KOPT-K1 (cell line): ENCODE measurements around the gene AKT2.
A peak's percentile ranks its signal among the peaks of the same experiment; 100 is the strongest.
"Not testable (repeated sequence)": the region's sequence is repeated elsewhere in the genome, so short reads cannot be mapped to it uniquely, and the experiment has no call there.

ENCODE experiments used
- H3K27ac ChIP-seq: fragments of 200-600 bp; sonication (generic); 2 replicates; pipeline ENCODE4 v1.5.1; 2016; ENCODE audit warnings: antibody characterized with exemption, mild to moderate bottlenecking, low read depth, low read length; ENCODE audit not compliant: poor library complexity, severe bottlenecking
- H3K36me3 ChIP-seq: fragments of 200-600 bp; sonication (generic); 2 replicates; pipeline ENCODE4 v1.5.1; 2017; ENCODE audit warnings: antibody characterized with exemption, mild to moderate bottlenecking, low read length, moderate library complexity; ENCODE audit not compliant: insufficient read depth
- H3K9me3 ChIP-seq: fragments of 200-600 bp; sonication (generic); 2 replicates; pipeline ENCODE4 v1.5.1; 2017; ENCODE audit warnings: antibody characterized with exemption, low read length, mild to moderate bottlenecking; ENCODE audit not compliant: insufficient read depth, poor library complexity, severe bottlenecking

AKT2 gene

DNA sequence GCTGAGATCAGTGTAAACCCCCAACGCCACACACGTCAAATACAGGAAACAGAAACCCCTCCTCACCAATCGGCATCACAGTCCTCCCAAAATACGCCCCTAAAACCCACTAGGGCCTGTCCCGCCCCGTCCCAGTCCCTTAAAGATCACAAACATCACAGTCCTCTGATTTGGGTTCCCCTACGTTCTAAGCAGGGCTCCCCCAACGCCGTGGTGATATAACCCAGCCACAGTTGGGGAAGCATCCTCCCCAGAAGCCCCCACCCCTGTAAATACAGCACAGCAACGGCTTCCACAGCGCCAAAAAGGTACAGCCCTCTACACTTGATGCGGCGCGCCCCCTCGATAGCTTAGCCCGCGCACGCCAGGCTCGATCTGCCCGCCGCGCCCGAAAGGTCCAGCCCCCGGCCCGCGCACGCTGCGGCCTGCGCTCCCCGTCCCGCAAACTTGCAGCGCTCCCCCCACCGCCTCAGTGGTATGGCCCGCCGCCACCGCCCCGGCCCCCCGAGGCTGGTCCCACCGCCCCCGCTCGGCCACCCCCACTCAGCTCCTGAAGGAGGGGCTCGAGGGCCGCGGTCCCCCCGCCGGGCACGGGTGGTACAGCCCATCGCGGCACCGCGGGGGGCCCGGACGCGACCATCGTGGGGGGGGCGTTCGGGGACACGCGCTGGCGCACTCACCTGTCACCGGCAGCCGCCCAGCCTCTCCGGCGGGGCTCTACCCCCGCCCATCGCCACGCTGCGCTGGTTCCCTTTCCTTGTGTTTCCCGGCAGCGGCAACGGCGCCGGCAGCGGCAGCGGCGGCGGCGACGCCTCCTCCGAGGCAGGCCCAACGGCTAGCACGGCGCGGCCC is at the start of gene AKT2:
TSS of gene AKT2 (minus strand) at position 845 of the 852 bp plus-strand sequence. CDS start 20,078 bp downstream, outside the sequence.
- H3K27ac ChIP-seq = peak within 1 kb of the TSS; percentile 96
- H3K9me3 ChIP-seq = no peaks in the 10 kb centered on the region
- peaks cover 20% of the 10 kb centered on the region for H3K36me3 ChIP-seq

DNA sequence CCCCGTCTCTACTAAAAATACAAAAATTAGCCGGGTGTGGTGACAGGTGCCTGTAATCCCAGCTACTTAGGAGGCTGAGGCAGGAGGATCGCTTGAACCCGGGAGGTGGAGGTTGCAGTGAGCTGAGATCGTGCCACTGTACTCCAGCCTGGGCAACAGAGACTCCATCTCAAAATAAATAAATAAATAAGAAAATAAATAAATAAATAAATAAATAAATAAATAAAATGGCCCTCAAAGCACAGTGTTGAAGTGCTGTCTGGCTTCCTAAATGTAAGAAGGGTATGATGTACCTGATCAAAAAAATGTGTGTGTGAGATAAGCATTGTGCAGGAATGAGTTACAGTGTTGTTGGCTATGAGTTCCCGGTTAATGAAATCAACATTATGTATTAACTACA is 47.9 kb upstream of the AKT2 start:
- peaks cover 93% of the 10 kb centered on the region for H3K36me3 ChIP-seq
- H3K27ac ChIP-seq, H3K9me3 ChIP-seq: not testable (repeated sequence)

- Histone ChIP-seq H3K9me3 (no peaks in the 10 kb centered on the region), H3K27ac (no peak overlapping the region), H3K36me3 (peaks cover 94% of the 10 kb centered on the region)
These were observed 47.5 kb upstream of the AKT2 start for GRCh38 chr19:40332669-40333068.

DNA sequence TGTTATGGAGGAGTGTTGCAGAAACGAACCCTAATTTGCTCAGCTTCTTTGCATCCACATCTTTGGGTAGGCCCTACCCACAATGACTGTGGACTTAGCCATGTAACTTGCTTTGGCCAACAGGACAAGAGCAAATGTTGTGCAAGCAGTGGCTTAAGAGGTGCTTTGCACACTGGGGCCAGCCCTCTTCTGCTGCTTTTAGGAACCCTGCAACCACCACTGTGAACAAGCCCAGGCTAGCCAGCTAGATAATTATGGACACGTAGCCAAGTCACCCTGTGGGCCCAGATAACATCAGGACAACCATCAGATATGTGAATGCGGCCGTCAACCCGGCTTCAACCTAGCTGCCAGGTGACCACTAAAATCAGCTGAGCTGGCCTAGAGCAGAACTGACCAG is 45.9 kb upstream of the AKT2 start:
- H3K36me3 ChIP-seq = peaks cover 93% of the 10 kb centered on the region
- H3K27ac ChIP-seq = no peak overlapping the region
- no peaks in the 10 kb centered on the region for H3K9me3 ChIP-seq

DNA sequence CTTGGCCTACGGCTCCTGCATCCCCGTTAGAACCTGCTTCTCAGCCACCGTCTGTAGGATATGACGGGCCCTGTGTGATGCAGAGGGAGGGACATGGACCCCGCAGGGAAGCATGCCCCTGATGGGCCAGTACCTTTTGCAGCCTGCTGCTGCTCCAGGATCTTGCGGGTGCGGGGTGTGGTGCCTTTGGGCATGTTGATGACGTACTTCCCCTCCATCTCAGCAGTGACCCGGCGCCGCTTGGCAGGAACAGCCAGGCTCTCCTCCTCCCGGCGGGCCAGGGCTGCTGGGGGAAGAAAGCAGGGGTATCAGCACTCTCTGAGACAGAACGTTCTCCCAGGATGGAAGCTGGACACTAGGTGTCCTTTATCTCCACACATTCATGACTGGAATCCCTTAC is 41.1 kb upstream of the AKT2 start:
- no peak overlapping the region for H3K27ac ChIP-seq
- H3K9me3 ChIP-seq = no peaks in the 10 kb centered on the region
- peaks cover 94% of the 10 kb centered on the region for H3K36me3 ChIP-seq

DNA sequence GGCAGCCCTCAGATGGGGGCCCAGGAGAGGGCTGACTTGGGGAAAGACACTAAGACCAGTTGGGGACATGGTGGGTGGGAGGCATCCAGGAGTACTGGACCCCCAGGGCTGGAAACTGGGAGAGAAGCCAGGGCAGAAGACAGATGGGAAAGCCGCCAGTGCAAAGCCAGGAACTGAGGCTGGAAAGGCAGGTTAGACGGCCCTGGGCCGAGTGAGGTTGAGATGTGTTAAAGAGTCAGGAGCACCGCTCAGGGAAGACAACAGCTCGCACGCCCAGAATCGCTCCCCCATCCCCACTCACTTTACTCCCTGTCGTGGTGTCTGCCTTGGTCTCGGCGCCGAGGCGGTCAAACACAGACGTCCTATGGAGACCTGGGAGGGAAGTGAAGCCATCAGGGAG is 38.6 kb upstream of the AKT2 start:
- H3K36me3 ChIP-seq = peaks cover 95% of the 10 kb centered on the region
- no peak overlapping the region for H3K27ac ChIP-seq
- no peaks in the 10 kb centered on the region for H3K9me3 ChIP-seq

DNA sequence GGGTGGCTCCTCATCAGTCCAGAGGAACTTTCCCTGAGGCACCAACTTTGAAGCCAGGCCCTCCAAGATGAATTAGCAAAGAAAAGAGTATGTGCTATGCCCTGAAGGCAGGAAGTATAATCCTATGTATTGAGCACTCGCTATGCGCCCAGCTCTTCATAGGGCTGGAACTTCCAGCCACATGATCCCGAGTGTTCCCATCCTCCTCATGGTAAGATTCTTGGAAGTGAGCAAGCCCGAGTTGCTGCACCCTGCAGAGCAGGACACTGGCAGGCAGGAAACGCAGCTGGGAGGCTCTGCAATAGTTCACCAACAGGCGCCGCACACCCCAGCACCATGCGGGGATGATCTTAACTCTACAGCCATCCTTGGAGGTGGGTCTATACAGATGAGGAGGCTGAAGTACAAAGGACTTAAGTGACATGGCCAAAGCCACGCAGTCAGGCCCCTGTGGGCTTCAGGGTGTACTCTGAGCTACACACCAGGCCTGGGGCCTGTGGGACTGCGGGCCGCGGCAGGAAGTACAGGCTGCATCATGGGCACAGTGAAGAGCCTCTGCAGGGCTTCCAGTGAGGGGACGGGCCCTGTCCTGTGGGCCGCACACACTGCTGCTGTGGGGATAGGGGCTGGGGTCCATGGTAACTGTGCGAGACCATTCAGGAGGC is 37.9 kb upstream of the AKT2 start:
- Histone ChIP-seq H3K9me3 (no peaks in the 10 kb centered on the region), H3K27ac (no peak overlapping the region), H3K36me3 (peaks cover 95% of the 10 kb centered on the region)

DNA sequence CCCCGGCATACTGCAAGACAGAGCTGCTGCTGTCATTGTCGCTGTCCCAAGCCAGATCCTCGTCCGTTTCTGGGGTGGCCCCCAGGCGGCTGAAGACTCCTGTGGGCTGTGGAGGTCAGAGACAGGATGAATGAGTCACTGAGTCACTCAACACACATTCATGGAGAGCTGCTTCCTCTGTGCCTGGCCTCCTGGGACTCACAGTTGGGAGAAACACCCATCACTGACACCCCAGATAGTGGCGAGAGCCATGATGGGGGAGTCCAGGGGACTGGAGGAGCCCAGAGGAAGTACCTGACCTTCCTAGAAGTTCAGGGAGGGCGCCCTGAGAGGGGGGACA is 37.1 kb upstream of the AKT2 start:
- Histone ChIP-seq H3K36me3 (peaks cover 94% of the 10 kb centered on the region), H3K27ac (no peak overlapping the region), H3K9me3 (no peaks in the 10 kb centered on the region)

DNA sequence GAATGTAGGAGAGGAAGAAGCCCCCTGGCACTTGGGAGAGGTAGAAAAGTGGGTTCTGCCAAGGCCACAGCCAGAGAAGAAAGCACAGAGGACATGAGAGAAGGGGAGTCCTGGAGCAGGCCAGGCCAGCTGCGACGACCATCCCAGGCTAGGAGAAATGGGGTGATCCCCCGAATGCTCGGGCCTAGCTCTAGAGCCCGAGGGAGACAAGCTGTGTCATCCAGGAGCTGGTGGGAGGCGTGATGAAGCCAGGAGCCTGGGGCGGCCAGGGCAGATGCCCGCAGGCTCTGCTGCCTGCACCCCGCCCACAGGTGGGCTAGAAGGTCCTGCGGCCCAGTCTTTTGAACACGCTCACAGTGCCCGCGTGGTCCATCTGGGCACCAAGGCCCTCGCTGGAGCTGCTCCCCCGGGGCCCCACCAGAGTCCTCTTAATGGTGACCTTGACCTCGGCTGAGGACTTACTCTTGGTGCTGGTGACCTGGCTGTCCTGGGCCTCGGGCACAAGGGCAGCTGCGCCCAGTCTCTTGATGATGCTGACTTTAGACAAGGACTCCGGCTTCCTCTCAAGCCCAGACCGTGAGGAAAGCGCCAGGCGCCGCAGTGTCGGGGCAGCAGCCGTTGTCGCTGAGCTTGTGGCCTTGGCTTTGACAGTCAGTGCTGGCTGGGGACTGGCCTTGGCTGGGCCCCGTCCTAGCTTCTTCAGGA is 36.6 kb upstream of the AKT2 start:
- Histone ChIP-seq H3K36me3 (peaks cover 97% of the 10 kb centered on the region), H3K27ac (no peak overlapping the region), H3K9me3 (no peaks in the 10 kb centered on the region)

- Histone ChIP-seq H3K9me3 (no peaks in the 10 kb centered on the region), H3K27ac (no peak overlapping the region), H3K36me3 (peaks cover 97% of the 10 kb centered on the region)
These were observed 35.9 kb upstream of the AKT2 start for GRCh38 chr19:40321076-40321475.

DNA sequence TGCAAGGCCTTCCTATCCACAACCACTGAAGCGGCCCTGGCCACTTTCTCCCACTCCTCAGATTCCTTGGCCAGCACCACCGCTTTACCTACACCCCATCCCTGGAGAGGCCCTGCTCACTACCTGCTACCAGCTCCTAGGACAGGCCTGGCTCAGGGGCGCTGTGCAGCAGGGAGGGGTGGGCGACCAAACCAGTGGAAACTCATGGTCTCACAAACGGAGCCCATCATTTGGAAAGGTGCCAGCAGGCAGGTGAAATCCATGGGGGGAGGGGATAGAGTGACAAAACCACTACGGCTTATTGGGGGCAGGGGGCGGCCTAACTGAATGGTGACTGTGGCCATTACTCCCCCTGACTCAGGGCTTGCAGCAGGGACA is 35.4 kb upstream of the AKT2 start:
- Histone ChIP-seq H3K27ac (no peak overlapping the region), H3K36me3 (peaks cover 93% of the 10 kb centered on the region), H3K9me3 (no peaks in the 10 kb centered on the region)

DNA sequence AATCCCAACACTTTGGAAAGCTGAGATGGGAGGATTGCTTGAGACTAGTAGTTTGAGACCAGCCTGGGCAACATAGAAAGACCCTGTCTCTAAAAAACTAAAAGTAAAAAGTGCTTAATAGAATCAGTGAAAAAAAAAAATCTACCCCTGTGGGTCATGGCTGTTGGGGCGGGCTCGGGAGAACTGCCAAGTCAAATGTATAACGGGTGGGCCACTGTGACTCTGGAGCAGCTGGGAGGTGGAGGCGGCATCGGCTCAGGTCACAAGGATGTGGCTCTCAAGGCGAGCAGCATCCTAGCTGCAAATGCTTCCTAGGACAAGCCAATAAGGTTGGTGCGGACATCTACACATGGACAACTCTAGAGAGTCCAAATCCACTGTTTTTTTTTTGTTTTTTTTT is 32.2 kb upstream of the AKT2 start:
- no peaks in the 10 kb centered on the region for H3K9me3 ChIP-seq
- H3K27ac ChIP-seq = no peak overlapping the region
- peaks cover 61% of the 10 kb centered on the region for H3K36me3 ChIP-seq

DNA sequence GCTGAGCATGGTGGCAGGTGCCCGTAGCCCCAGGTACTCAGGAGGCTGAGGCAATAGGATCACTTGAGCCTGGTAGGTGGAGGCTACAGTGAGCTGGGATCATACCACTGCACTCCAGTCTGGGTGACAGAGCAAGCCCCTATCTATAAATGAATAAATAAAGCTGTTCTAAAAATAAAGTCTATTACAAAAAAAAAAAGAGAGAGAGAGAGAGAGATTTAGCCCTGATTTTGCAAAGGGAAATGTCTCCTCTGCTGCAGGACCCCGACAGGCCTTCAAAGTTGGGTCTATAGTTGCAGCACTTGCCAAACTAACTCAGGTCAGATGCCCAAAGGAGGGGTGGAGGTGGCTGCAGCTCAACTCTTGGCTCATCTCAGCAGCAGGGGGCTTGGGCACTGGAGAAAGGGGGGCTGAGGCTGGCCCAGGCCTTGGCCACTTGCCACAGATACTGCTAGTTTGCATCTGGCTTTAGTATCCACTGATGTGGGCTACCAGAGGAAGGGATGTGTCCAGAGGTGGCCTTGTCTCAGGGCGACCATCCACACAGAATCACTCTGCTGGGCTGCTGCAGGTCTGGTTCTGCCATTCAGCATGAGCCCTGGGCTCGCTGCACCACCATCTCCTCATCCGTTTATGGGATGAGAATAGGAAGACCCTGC is 30.8 kb upstream of the AKT2 start:
- no peaks in the 10 kb centered on the region for H3K9me3 ChIP-seq
- H3K27ac ChIP-seq = no peak overlapping the region
- H3K36me3 ChIP-seq = peaks cover 47% of the 10 kb centered on the region

DNA sequence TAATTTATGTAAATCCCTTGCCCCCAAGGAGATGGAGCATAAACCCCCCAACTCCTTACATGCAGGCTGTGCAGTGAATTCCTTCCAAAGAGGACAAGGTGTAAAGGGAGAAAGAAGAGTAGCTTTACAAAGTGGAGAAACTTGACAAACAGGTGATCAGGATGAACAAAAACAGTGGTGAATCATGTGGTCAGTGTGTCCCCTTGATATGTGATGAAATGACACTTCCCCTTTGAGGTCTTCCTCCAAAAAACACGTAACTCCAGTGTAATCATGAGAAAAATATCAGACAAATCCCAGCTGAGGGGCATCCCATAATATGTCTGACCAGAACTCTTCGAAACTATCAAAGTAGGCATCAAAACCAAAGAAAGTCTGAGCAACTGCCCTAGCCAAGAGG is 29.5 kb upstream of the AKT2 start:
- Histone ChIP-seq H3K36me3 (peaks cover 35% of the 10 kb centered on the region; the same call in 1 of the 2 replicates), H3K9me3 (no peaks in the 10 kb centered on the region), H3K27ac (no peak overlapping the region)
